WTC11 (cell line): ENCODE measurements around the gene MRPL28. TPM values are rescaled to one million over a fixed set of nuclear protein-coding genes. Genes with fewer than 3 reads are reported as not detected.
A peak's percentile ranks its signal among the peaks of the same experiment; 100 is the strongest.
"Not testable (repeated sequence)": the region's sequence is repeated elsewhere in the genome, so short reads cannot be mapped to it uniquely, and the experiment has no call there.

Experiments used
- ATAC-seq: fragments of 200-7000 bp; cut with Tn5 transposase; 2 replicates; pipeline ENCODE4 v1.10.0; 2021; ENCODE audit warnings: mild to moderate bottlenecking, moderate library complexity
- CTCF ChIA-PET: fragments of 300-600 bp; sonication (Branson Sonifier 250); formaldehyde crosslinking; loops from one replicate; lab custom pipeline; 2021; ENCODE audit warnings: antibody characterized with exemption; lab: Charles Lee
- POLR2A ChIA-PET: fragments of 350-600 bp; sonication (Branson Sonifier 250); formaldehyde crosslinking; loops from one replicate; lab custom pipeline; 2021; ENCODE audit warnings: antibody characterized with exemption; lab: Charles Lee
- DNase-seq: peaks from one replicate; pipeline ENCODE4 v3.0.0; 2021; ENCODE audit warnings: low spot score
- H3K27ac Mint-ChIP-seq: 2 replicates; pipeline ENCODE4 v1.8.0; 2021; ENCODE audit warnings: mixed read lengths
- H3K27me3 Mint-ChIP-seq: 2 replicates; pipeline ENCODE4 v1.8.0; 2021; ENCODE audit warnings: low read depth, mild to moderate bottlenecking, moderate library complexity, mixed read lengths
- H3K36me3 Mint-ChIP-seq: 2 replicates; pipeline ENCODE4 v1.8.0; 2021; ENCODE audit warnings: mixed read lengths
- H3K4me1 Mint-ChIP-seq: 2 replicates; pipeline ENCODE4 v1.8.0; 2022; ENCODE audit warnings: mixed read lengths
- H3K4me3 Mint-ChIP-seq: 2 replicates; pipeline ENCODE4 v1.8.0; 2021; ENCODE audit warnings: mild to moderate bottlenecking, moderate library complexity, mixed read lengths
- H3K9me3 Mint-ChIP-seq: 2 replicates; pipeline ENCODE4 v1.8.0; 2021; ENCODE audit warnings: mixed read lengths
- JUN ChIP-seq: sonication (generic); formaldehyde crosslinking; IDR thresholded peaks from 2 replicates; pipeline ENCODE4 v1.8.0; 2023; ENCODE audit warnings: mild to moderate bottlenecking, missing genetic modification reagents
- KAT7 ChIP-seq: sonication (generic); formaldehyde crosslinking; IDR thresholded peaks from 2 replicates; pipeline ENCODE4 v1.8.1; 2023; ENCODE audit warnings: missing genetic modification reagents, mild to moderate bottlenecking, borderline replicate concordance
- NR3C1 ChIP-seq: sonication (generic); formaldehyde crosslinking; conservative IDR thresholded peaks from 2 replicates; pipeline ENCODE4 v1.8.1; 2023; ENCODE audit warnings: low read depth, mild to moderate bottlenecking, missing genetic modification reagents
- TEAD4 ChIP-seq: sonication (generic); formaldehyde crosslinking; IDR thresholded peaks from 2 replicates; pipeline ENCODE4 v1.8.0; 2022; ENCODE audit warnings: mild to moderate bottlenecking, missing genetic modification reagents
- TP53 ChIP-seq: sonication (generic); formaldehyde crosslinking; IDR thresholded peaks from 2 replicates; pipeline ENCODE4 v1.8.1; 2023; ENCODE audit warnings: mild to moderate bottlenecking, missing genetic modification reagents
- ZNF317 ChIP-seq: sonication (generic); formaldehyde crosslinking; IDR thresholded peaks from 2 replicates; pipeline ENCODE4 v1.8.1; 2023; ENCODE audit warnings: low read depth, mild to moderate bottlenecking, moderate library complexity, missing genetic modification reagents, borderline replicate concordance
- total RNA-seq: library from RNA; stranded (reverse); gene quantifications from 3 replicates; pipeline ENCODE4 v1.2.3, GENCODE V29; 2021
- TF ChIP-seq, protein P1 (sequence below): sonication (generic); formaldehyde crosslinking; IDR thresholded peaks from 2 replicates; pipeline ENCODE4 v1.8.1; 2023; ENCODE audit warnings: mild to moderate bottlenecking, missing genetic modification reagents, moderate library complexity
- TF ChIP-seq, protein P2 (sequence below): sonication (generic); formaldehyde crosslinking; IDR thresholded peaks from 2 replicates; pipeline ENCODE4 v1.8.0; 2022; ENCODE audit warnings: mild to moderate bottlenecking, missing genetic modification reagents
- TF ChIP-seq, protein P3 (sequence below): sonication (generic); formaldehyde crosslinking; IDR thresholded peaks from 2 replicates; pipeline ENCODE4 v1.8.1; 2023; ENCODE audit warnings: mild to moderate bottlenecking, missing genetic modification reagents
- TF ChIP-seq, protein P4 (sequence below): sonication (generic); formaldehyde crosslinking; IDR thresholded peaks from 2 replicates; pipeline ENCODE4 v1.8.1; 2022; ENCODE audit warnings: mild to moderate bottlenecking, moderate library complexity, missing genetic modification reagents
- TF ChIP-seq, protein P5 (sequence below): sonication (generic); formaldehyde crosslinking; IDR thresholded peaks from 2 replicates; pipeline ENCODE4 v1.8.0; 2023; ENCODE audit warnings: mild to moderate bottlenecking, missing genetic modification reagents
- TF ChIP-seq, protein P6 (sequence below): sonication (generic); formaldehyde crosslinking; IDR thresholded peaks from 2 replicates; pipeline ENCODE4 v1.8.1; 2023; ENCODE audit warnings: mild to moderate bottlenecking, missing genetic modification reagents, moderate library complexity
- TF ChIP-seq, protein P7 (sequence below): sonication (generic); formaldehyde crosslinking; IDR thresholded peaks from 2 replicates; pipeline ENCODE4 v1.8.1; 2022; ENCODE audit warnings: missing genetic modification reagents, borderline replicate concordance

The MRPL28 gene
- total RNA-seq, 1 experiment from 2014 or later: 119 TPM

DNA sequence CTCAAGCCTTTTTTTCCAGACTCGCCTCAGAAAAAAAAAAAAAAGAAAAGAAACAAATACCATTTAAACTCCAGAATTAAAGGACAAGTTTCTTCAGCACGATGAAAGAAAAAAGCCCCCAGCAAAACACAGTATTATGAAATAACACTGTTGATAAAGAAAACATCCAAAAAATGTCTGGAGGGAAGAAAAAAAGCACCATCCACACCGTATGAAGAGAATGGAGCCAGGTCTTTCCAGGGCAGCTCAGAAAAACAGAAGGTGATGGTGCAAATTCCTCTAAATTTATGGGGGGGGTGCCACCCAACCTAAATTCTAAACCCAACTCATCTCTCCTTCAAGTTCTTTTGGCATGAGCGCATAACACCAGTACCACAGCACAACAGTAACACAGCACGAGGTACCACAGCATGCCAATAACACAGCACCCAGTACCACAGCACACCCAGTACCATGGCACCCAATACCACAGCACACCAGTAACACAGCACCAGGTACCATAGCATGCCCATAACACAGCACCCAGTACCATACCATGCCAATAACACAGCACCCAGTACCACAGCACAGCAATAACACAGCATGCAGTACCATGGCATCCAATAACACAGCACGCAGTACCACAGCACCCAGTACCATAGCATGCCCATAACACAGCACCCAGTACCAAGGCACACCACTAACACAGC lies 36.8 kb downstream of the MRPL28 start (continued):
- TF ChIP-seq, protein P1, sequence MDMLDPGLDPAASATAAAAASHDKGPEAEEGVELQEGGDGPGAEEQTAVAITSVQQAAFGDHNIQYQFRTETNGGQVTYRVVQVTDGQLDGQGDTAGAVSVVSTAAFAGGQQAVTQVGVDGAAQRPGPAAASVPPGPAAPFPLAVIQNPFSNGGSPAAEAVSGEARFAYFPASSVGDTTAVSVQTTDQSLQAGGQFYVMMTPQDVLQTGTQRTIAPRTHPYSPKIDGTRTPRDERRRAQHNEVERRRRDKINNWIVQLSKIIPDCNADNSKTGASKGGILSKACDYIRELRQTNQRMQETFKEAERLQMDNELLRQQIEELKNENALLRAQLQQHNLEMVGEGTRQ (CRISPR knock-in tag): no peak
- TF ChIP-seq, protein P2, sequence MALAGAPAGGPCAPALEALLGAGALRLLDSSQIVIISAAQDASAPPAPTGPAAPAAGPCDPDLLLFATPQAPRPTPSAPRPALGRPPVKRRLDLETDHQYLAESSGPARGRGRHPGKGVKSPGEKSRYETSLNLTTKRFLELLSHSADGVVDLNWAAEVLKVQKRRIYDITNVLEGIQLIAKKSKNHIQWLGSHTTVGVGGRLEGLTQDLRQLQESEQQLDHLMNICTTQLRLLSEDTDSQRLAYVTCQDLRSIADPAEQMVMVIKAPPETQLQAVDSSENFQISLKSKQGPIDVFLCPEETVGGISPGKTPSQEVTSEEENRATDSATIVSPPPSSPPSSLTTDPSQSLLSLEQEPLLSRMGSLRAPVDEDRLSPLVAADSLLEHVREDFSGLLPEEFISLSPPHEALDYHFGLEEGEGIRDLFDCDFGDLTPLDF (CRISPR knock-in tag): no peak
- TF ChIP-seq, protein P3, sequence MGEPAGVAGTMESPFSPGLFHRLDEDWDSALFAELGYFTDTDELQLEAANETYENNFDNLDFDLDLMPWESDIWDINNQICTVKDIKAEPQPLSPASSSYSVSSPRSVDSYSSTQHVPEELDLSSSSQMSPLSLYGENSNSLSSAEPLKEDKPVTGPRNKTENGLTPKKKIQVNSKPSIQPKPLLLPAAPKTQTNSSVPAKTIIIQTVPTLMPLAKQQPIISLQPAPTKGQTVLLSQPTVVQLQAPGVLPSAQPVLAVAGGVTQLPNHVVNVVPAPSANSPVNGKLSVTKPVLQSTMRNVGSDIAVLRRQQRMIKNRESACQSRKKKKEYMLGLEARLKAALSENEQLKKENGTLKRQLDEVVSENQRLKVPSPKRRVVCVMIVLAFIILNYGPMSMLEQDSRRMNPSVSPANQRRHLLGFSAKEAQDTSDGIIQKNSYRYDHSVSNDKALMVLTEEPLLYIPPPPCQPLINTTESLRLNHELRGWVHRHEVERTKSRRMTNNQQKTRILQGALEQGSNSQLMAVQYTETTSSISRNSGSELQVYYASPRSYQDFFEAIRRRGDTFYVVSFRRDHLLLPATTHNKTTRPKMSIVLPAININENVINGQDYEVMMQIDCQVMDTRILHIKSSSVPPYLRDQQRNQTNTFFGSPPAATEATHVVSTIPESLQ: no peak
- TF ChIP-seq, protein P4, sequence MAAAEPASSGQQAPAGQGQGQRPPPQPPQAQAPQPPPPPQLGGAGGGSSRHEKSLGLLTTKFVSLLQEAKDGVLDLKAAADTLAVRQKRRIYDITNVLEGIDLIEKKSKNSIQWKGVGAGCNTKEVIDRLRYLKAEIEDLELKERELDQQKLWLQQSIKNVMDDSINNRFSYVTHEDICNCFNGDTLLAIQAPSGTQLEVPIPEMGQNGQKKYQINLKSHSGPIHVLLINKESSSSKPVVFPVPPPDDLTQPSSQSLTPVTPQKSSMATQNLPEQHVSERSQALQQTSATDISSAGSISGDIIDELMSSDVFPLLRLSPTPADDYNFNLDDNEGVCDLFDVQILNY (CRISPR knock-in tag): no peak
- TF ChIP-seq KAT7 (CRISPR knock-in tag) (no peak), JUN (CRISPR knock-in tag) (no peak), TEAD4 (CRISPR knock-in tag) (no peak), NR3C1 (no peak), TP53 (no peak), ZNF317 (CRISPR knock-in tag) (no peak)
- TF ChIP-seq, protein P5, sequence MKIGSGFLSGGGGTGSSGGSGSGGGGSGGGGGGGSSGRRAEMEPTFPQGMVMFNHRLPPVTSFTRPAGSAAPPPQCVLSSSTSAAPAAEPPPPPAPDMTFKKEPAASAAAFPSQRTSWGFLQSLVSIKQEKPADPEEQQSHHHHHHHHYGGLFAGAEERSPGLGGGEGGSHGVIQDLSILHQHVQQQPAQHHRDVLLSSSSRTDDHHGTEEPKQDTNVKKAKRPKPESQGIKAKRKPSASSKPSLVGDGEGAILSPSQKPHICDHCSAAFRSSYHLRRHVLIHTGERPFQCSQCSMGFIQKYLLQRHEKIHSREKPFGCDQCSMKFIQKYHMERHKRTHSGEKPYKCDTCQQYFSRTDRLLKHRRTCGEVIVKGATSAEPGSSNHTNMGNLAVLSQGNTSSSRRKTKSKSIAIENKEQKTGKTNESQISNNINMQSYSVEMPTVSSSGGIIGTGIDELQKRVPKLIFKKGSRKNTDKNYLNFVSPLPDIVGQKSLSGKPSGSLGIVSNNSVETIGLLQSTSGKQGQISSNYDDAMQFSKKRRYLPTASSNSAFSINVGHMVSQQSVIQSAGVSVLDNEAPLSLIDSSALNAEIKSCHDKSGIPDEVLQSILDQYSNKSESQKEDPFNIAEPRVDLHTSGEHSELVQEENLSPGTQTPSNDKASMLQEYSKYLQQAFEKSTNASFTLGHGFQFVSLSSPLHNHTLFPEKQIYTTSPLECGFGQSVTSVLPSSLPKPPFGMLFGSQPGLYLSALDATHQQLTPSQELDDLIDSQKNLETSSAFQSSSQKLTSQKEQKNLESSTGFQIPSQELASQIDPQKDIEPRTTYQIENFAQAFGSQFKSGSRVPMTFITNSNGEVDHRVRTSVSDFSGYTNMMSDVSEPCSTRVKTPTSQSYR (CRISPR knock-in tag): no peak
- TF ChIP-seq, protein P6, sequence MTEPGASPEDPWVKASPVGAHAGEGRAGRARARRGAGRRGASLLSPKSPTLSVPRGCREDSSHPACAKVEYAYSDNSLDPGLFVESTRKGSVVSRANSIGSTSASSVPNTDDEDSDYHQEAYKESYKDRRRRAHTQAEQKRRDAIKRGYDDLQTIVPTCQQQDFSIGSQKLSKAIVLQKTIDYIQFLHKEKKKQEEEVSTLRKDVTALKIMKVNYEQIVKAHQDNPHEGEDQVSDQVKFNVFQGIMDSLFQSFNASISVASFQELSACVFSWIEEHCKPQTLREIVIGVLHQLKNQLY (CRISPR knock-in tag): no peak
- TF ChIP-seq, protein P7, sequence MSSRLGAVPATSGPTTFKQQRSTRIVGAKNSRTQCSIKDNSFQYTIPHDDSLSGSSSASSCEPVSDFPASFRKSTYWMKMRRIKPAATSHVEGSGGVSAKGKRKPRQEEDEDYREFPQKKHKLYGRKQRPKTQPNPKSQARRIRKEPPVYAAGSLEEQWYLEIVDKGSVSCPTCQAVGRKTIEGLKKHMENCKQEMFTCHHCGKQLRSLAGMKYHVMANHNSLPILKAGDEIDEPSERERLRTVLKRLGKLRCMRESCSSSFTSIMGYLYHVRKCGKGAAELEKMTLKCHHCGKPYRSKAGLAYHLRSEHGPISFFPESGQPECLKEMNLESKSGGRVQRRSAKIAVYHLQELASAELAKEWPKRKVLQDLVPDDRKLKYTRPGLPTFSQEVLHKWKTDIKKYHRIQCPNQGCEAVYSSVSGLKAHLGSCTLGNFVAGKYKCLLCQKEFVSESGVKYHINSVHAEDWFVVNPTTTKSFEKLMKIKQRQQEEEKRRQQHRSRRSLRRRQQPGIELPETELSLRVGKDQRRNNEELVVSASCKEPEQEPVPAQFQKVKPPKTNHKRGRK (CRISPR knock-in tag): no peak

DNA sequence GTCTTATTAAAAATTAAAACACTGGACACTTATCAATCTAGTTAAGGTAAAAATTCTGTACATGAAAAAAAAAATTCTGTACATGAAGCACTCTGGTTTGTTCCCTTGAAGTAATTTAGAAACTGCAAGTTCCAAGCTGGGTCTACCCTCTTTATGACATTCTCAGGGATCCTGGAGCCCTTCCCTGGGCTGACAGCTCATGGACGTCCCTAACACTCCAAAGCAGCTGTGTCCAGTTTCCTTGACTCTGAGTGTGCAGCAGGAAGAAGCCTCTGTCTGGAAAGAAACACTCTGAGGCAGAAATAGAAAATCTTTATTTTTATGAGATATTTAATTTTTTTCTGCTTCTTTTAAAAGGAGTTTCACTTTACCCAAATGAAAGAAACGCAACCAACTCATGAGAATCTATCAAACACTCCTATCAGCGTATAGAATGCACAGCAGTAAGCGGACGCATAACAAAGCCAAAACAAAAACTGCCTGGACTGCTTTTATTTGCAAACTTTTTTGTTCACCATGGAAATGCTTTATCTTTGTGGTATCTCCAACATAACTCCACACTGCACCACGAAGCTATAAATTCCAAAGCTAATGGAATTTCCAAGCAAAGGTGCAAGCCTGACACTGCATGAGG lies 39.0 kb downstream of the MRPL28 start:
- H3K27ac Mint-ChIP-seq: peak overlapping the region; percentile 65
- DNase-seq, ATAC-seq, H3K4me3 Mint-ChIP-seq, H3K27me3 Mint-ChIP-seq, H3K36me3 Mint-ChIP-seq, H3K9me3 Mint-ChIP-seq, H3K4me1 Mint-ChIP-seq: not testable (repeated sequence)
- ChIA-PET POLR2A (interaction anchor here (0.7 kb wide), 1 partner anchor 9 kb away, joined by 3 read pairs; no protein-coding TSS in a partner anchor), CTCF (interaction anchor here (0.9 to 1.2 kb wide), 3 partner anchors 10 to 22 kb away, joined by 3 to 6 read pairs (median 5); no protein-coding TSS in a partner anchor)
